ENCODE results near the gene GNB1. TPM values are rescaled to one million over a fixed set of nuclear protein-coding genes. Genes with fewer than 3 reads are reported as not detected.
A peak's percentile ranks its signal among the peaks of the same experiment; 100 is the strongest.

The GNB1 gene
- total and polyA plus RNA-seq, 9 of the 15 experiments (the other 6 are each of a cell fraction or from before 2014, with no cell fraction given), result 34.3 to 388 (median 114) TPM

- Histone ChIP-seq H2AFZ (ENCODE audit: low read depth, low read length) (no peak overlapping the region), H3K79me2 (ENCODE audit: control insufficient read depth, insufficient read depth, low read length) (peaks cover 83% of the 10 kb centered on the region), H3K4me3 (no peak overlapping the region), H3K27me3 (ENCODE audit: control insufficient read depth in 2 of 2, insufficient read depth in 2 of 2, low read length in 2 of 2) (no peaks in the 10 kb centered on the region), H3K27ac (ENCODE audit: extremely low read depth, low read depth, low read length) (peak overlapping the region; percentile 22; the same call in 2 of the 3 replicates), H3K4me1 (replicated peaks in 1 of 2; ENCODE audit: control insufficient read depth in 2 of 2, insufficient read depth in 2 of 2, low read length in 2 of 2) (peaks cover 7 to 17% of the 10 kb centered on the region in 2 experiments; a peak in 3 of 5 replicates), H3K9me3 (replicated peaks; ENCODE audit: control insufficient read depth, insufficient read depth, low read depth, low read length) (no peaks in the 10 kb centered on the region), H3K9ac (ENCODE audit: insufficient read depth in 1 of 2, low read depth in 2 of 2, low read length in 2 of 2) (no peak overlapping the region; a peak in 1 of 4 replicates), H4K20me1 (replicated peaks; ENCODE audit: control insufficient read depth, insufficient read depth, low read length) (peaks cover 26% of the 10 kb centered on the region), H3K4me2 (ENCODE audit: insufficient read depth, low read length) (peak overlapping the region; percentile 2; the same call in 1 of the 2 replicates), H3K36me3 (ENCODE audit: control insufficient read depth, insufficient read depth, low read length) (peaks cover 32% of the 10 kb centered on the region), H3K9me1 (ENCODE audit: control insufficient read depth, insufficient read depth, low read length) (no peaks in the 10 kb centered on the region)
- intact Hi-C loops (cut with micrococcal nuclease) (no loop called here), in situ Hi-C loops (cut with MboI) (no loop called here)
- POLR2A ChIA-PET, result interaction anchor here (0.8 to 1.8 kb wide), 8 partner anchors 8 to 1822 kb away, joined by 3 to 5 read pairs (median 3); no protein-coding TSS in a partner anchor
- peak in 2 of 4 experiments; percentile 40 to 75 for DNase-seq (ENCODE audit: extremely low read depth in 1 of 4, low spot score in 3 of 4)
- peak; percentile 87 for FAIRE-seq
- peak; percentile 86 for ATAC-seq
- CTCF ChIA-PET (ENCODE audit: low intra/inter-chr PET ratio), result no interaction called here
- no TSS peak for BruUV-seq (replicated peaks)
- 40% methylated on average over 8 of the region's 8 CpGs for WGBS (ENCODE audit: insufficient coverage, low coverage, missing lambda C conversion rate)
- TF ChIP-seq SMAD2 (IDR thresholded peaks at IDR 0.05; ENCODE audit: low read depth, low read length) (no peak), NFE2L1 (tag; IDR thresholded peaks at IDR 0.05; ENCODE audit: borderline replicate concordance, low read depth) (no peak), JUND (IDR thresholded peaks at IDR 0.05; ENCODE audit: borderline replicate concordance, low read depth, low read length) (peak; percentile 3; the same call in 1 of the 2 replicates), JUND (tag; IDR thresholded peaks at IDR 0.05; ENCODE audit: borderline replicate concordance, low read depth, low read length) (no peak; the same call in 2 of the 3 replicates), ZNF780A (CRISPR knock-in tag; IDR thresholded peaks at IDR 0.05) (no peak), ZNF778 (CRISPR knock-in tag; IDR thresholded peaks at IDR 0.05) (no peak), FOSL1 (tag; conservative IDR thresholded peaks at IDR 0.05) (no peak), NCOR1 (IDR thresholded peaks at IDR 0.05) (peak; percentile 26; the same call in 1 of the 2 replicates), RFX1 (IDR thresholded peaks at IDR 0.05) (no peak), ARID1B (IDR thresholded peaks at IDR 0.05) (peak; percentile 73), CBFA2T3 (IDR thresholded peaks at IDR 0.05) (peak; percentile 62), ETS2 (tag; IDR thresholded peaks at IDR 0.05; ENCODE audit: borderline replicate concordance, poor library complexity, severe bottlenecking) (no peak), HMBOX1 (IDR thresholded peaks at IDR 0.05) (peak; percentile 85), ZBTB5 (IDR thresholded peaks at IDR 0.05) (no peak), CTBP1 (IDR thresholded peaks at IDR 0.05; ENCODE audit: borderline replicate concordance) (no peak), MYC (IDR thresholded peaks at IDR 0.05; ENCODE audit: low read depth, low read length) (no peak), MYC (CRISPR knock-in tag; IDR thresholded peaks at IDR 0.05; ENCODE audit: borderline replicate concordance, low read depth) (no peak), NR2F6 (CRISPR knock-in tag; IDR thresholded peaks at IDR 0.05) (no peak)
- TF ChIP-seq, protein P1, sequence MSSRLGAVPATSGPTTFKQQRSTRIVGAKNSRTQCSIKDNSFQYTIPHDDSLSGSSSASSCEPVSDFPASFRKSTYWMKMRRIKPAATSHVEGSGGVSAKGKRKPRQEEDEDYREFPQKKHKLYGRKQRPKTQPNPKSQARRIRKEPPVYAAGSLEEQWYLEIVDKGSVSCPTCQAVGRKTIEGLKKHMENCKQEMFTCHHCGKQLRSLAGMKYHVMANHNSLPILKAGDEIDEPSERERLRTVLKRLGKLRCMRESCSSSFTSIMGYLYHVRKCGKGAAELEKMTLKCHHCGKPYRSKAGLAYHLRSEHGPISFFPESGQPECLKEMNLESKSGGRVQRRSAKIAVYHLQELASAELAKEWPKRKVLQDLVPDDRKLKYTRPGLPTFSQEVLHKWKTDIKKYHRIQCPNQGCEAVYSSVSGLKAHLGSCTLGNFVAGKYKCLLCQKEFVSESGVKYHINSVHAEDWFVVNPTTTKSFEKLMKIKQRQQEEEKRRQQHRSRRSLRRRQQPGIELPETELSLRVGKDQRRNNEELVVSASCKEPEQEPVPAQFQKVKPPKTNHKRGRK (tag; IDR thresholded peaks at IDR 0.05), result no peak
Observed at GRCh38 chr1:1847061-1847850, 43.6 kb downstream of the GNB1 start.
